DMS 273 (cell line): ENCODE results near the gene JAZF1.

Source experiments
- DNase-seq: peaks from one replicate; lab custom pipeline; 2025; ENCODE audit not compliant: unreplicated experiment; lab: John Stamatoyannopoulos, UW

The JAZF1 gene

GRCh38 chr7:27795977-27796376 is 384.6 kb downstream of the JAZF1 start:
- no peak for DNase-seq

GRCh38 chr7:27793780-27794179 is 386.8 kb downstream of the JAZF1 start:
- no peak for DNase-seq

GRCh38 chr7:27788437-27788836 is 392.2 kb downstream of the JAZF1 start:
- no peak for DNase-seq

- DNase-seq = peak; percentile 79
Observed at GRCh38 chr7:27784399-27785053, 396.1 kb downstream of the JAZF1 start.

GRCh38 chr7:27782849-27783248 is 397.7 kb downstream of the JAZF1 start:
- no peak for DNase-seq

GRCh38 chr7:27781188-27781587 is 399.4 kb downstream of the JAZF1 start:
- no peak for DNase-seq
